Right lobe of liver (tissue), 4 donors: ENCODE measurements around the gene POU5F1.

Experiments
- CTCF ChIP-seq, 4 donors: fragments of 200-600 bp in 3 of 4; fragments of 450-650 bp in 1 of 4; IDR thresholded peaks; one replicate each; pipeline versions ENCODE4 v1.5.1 to v1.8.0; 2016 to 2022; ENCODE audit warnings: antibody characterized with exemption in 4 of 4, mild to moderate bottlenecking in 2 of 4
- POLR2A ChIP-seq: fragments of 450-650 bp; IDR thresholded peaks from one replicate; pipeline ENCODE4 v1.6.1; 2017; ENCODE audit warnings: antibody characterized with exemption, mild to moderate bottlenecking
- donor health status: DM: no; HTN: no; CAD: no.
- donor health status: DM: no; HTN: no; CAD: no.
- donor health status: DM: no; HTN: yes; CAD: no.

- TF ChIP-seq POLR2A (no peak), CTCF (IDR thresholded peaks at IDR 0.05) (no peak)
Measured at GRCh38 chr6:31114541-31114878, 56.0 kb downstream of the POU5F1 start, which contains the start of gene PSORS1C1.
